Ascending aorta (tissue), 2 donors: ENCODE measurements around the gene COMMD2. TPM values are rescaled to one million over a fixed set of nuclear protein-coding genes. Genes with fewer than 3 reads are reported as not detected.

Experiments used
- DNase-seq, 2 donors: peaks; one replicate each; pipeline ENCODE4 v3.0.0-alpha.2; 2019; ENCODE audit warnings: low spot score in 2 of 2
- H3K27ac ChIP-seq, 2 donors: fragments of 200-600 bp; sonication (generic); one replicate each; pipeline ENCODE4 v1.5.1; 2016 to 2017; ENCODE audit warnings: mild to moderate bottlenecking in 1 of 2
- H3K27me3 ChIP-seq: fragments of 200-600 bp; sonication (generic); one replicate; pipeline ENCODE4 v1.5.1; 2017
- H3K36me3 ChIP-seq, 2 donors: fragments of 200-600 bp; sonication (generic); one replicate each; pipeline ENCODE4 v1.5.1; 2016
- H3K4me1 ChIP-seq, 2 donors: fragments of 200-600 bp; sonication (generic); one replicate each; pipeline ENCODE4 v1.5.1; 2016 to 2017; ENCODE audit warnings: mild to moderate bottlenecking in 1 of 2
- H3K4me3 ChIP-seq, 2 donors: fragments of 200-600 bp; sonication (generic); one replicate each; pipeline ENCODE4 v1.5.1; 2016 to 2017; ENCODE audit warnings: mild to moderate bottlenecking in 1 of 2
- H3K9me3 ChIP-seq, 2 donors: fragments of 200-600 bp; sonication (generic); one replicate each; pipeline ENCODE4 v1.5.1; 2016
- intact Hi-C: fragments of 100-400 bp; cut with DNase I; formaldehyde crosslinking; loops from one replicate; pipeline ENCODE4 v1.15.1; 2023
- total RNA-seq: library from RNA; depleted of rRNA; stranded (reverse); fragments of >200 nt; gene quantifications from one replicate; pipeline ENCODE4 v1.1.0, GENCODE V29; 2016
- TF ChIP-seq, protein P1 (sequence below), 3 experiments: fragments of 200-600 bp in 2 of 3; fragments of 450-650 bp in 1 of 3; sonication (generic) in 2 of 3; IDR thresholded peaks; one replicate each; pipeline ENCODE4 v1.5.1; 2016 to 2019; ENCODE audit warnings: antibody characterized with exemption in 3 of 3, mild to moderate bottlenecking in 1 of 3, moderate library complexity in 1 of 3

Gene COMMD2
- total RNA-seq, 1 donor from 2014 or later: 39.6 TPM

GRCh38 chr3:149792452-149793270 lies 40.4 kb upstream of the COMMD2 start, which contains the start of gene ANKUB1:
Gene ANKUB1, minus strand, starts transcription at chr3:149792554. Its CDS starts 188 bp downstream, at chr3:149792366.
- TF ChIP-seq, protein P1, sequence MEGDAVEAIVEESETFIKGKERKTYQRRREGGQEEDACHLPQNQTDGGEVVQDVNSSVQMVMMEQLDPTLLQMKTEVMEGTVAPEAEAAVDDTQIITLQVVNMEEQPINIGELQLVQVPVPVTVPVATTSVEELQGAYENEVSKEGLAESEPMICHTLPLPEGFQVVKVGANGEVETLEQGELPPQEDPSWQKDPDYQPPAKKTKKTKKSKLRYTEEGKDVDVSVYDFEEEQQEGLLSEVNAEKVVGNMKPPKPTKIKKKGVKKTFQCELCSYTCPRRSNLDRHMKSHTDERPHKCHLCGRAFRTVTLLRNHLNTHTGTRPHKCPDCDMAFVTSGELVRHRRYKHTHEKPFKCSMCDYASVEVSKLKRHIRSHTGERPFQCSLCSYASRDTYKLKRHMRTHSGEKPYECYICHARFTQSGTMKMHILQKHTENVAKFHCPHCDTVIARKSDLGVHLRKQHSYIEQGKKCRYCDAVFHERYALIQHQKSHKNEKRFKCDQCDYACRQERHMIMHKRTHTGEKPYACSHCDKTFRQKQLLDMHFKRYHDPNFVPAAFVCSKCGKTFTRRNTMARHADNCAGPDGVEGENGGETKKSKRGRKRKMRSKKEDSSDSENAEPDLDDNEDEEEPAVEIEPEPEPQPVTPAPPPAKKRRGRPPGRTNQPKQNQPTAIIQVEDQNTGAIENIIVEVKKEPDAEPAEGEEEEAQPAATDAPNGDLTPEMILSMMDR (IDR thresholded peaks at IDR 0.05): no peak
- no peak within 1 kb of the TSS for H3K4me3 ChIP-seq
- no peaks in the 10 kb centered on the region for H3K36me3 ChIP-seq
- H3K27ac ChIP-seq: no peak within 1 kb of the TSS
- DNase-seq: no peak
- H3K27me3 ChIP-seq: no peaks in the 10 kb centered on the region
- intact Hi-C loops: no loop called here
- no peaks in the 10 kb centered on the region for H3K4me1 ChIP-seq
- no peaks in the 10 kb centered on the region for H3K9me3 ChIP-seq

DNA sequence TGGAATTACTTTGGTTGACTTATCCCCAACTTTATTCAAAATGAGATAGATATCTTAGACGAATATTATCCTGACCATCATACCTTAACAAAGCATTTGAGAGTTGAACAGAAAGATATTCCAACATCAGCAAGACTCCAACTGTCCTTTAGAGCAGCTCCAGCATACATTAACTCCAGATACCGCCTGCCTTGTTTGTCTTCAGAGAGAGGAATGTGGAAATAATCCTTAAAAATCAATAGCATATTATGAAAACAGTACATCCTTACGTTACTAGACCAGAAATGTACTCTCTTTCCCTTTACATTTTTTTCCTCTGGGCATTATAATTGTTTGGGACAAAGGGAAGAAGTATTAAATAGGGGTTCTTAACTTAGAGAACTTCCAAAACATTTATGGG lies 38.4 kb upstream of the COMMD2 start:
- Histone ChIP-seq H3K4me3 (no peak overlapping the region), H3K27me3 (no peaks in the 10 kb centered on the region), H3K9me3 (no peaks in the 10 kb centered on the region), H3K27ac (no peak overlapping the region), H3K4me1 (no peaks in the 10 kb centered on the region), H3K36me3 (no peaks in the 10 kb centered on the region)
- intact Hi-C loops: no loop called here
- TF ChIP-seq, protein P1 (IDR thresholded peaks at IDR 0.05): no peak
- no peak for DNase-seq

DNA sequence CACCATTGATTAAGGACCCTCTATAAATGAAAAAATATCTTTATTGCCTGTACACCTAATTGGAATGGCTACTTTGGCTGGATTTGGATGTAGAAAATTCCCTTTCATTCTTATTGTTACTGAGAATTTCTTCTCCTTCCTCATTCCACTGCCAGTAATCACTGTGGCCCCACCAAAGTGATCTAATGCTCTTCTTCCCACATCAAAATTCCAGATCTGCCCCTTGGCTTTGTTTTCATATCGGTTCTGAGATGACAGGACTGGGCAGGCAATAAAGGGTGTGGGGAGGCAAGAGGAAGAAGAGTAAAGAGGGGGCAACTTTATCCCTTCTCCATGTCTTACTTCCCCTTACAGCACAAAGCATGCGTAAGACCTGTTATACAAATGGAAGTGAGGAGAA lies 38.0 kb upstream of the COMMD2 start:
- DNase-seq: no peak
- intact Hi-C loops: no loop called here
- Histone ChIP-seq H3K9me3 (no peaks in the 10 kb centered on the region), H3K4me1 (no peaks in the 10 kb centered on the region), H3K4me3 (no peak overlapping the region), H3K36me3 (no peaks in the 10 kb centered on the region), H3K27me3 (no peaks in the 10 kb centered on the region), H3K27ac (no peak overlapping the region)
- TF ChIP-seq, protein P1 (IDR thresholded peaks at IDR 0.05): no peak

DNA sequence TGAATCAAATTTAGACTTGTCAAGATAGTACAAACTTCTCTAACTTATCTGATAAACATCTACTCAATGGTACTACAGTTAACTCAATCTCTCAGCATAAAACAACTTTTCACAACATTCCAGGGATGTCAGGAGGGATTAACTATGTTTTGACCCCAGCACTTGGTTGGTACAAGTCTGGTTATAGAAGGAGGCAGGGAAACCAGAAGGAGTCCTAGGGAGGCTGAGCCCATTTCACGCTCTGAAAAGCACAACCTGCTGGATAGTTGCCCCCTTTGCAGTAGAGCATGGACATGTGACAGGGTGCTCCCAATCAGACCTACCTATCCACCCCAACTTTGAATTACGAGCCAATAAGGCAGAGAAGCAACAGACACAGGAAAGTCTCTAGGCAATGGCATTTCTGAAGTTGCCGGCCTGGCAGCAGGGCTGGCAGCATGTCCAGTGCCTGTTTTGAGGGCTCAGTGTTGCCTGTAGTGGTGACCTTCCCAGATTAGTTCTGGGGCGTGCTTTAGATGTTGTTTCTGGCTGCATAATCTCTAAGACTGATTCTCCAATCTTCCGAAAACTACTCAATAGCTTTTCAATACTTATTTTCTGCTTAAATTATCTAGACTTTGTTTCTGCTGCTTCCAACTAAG lies 31.9 kb upstream of the COMMD2 start:
- peak overlapping the region; percentile 20 to 67 for H3K27ac ChIP-seq
- H3K4me3 ChIP-seq: no peak overlapping the region
- no peaks in the 10 kb centered on the region for H3K36me3 ChIP-seq
- peaks cover 0 to 6% of the 10 kb centered on the region in 2 donors for H3K4me1 ChIP-seq
- no peaks in the 10 kb centered on the region for H3K9me3 ChIP-seq
- intact Hi-C loops: no loop called here
- no peak for DNase-seq
- no peaks in the 10 kb centered on the region for H3K27me3 ChIP-seq
- TF ChIP-seq, protein P1 (IDR thresholded peaks at IDR 0.05): no peak

GRCh38 chr3:149783576-149783975 lies 31.3 kb upstream of the COMMD2 start:
- Histone ChIP-seq H3K4me3 (no peak overlapping the region), H3K27me3 (no peaks in the 10 kb centered on the region), H3K9me3 (no peaks in the 10 kb centered on the region), H3K27ac (peak overlapping the region in 1 of 2 donors; percentile 20), H3K4me1 (peaks cover 0 to 6% of the 10 kb centered on the region in 2 donors), H3K36me3 (no peaks in the 10 kb centered on the region)
- TF ChIP-seq, protein P1 (IDR thresholded peaks at IDR 0.05): no peak
- intact Hi-C loops: no loop called here
- no peak for DNase-seq
